Glomerular endothelial cell (primary cell): ENCODE measurements around the gene CCSER1. TPM values are rescaled to one million over a fixed set of nuclear protein-coding genes. Genes with fewer than 3 reads are reported as not detected.
"Not testable (repeated sequence)": the region's sequence is repeated elsewhere in the genome, so short reads cannot be mapped to it uniquely, and the experiment has no call there.

ENCODE experiments used
- DNase-seq: peaks from one replicate; pipeline ENCODE4 v3.0.0-alpha.2; 2011; ENCODE audit warnings: low read depth, low spot score; ENCODE audit errors: extremely low read depth
- total RNA-seq: library from RNA; depleted of rRNA; stranded (reverse); fragments of >200 nt; gene quantifications from 2 replicates; pipeline ENCODE4 v1.2.3, GENCODE V29; 2015

Gene CCSER1
- total RNA-seq, 1 donor from 2014 or later, result 0.35 TPM

GRCh38 chr4:90425893-90426292 lies 298.7 kb downstream of the CCSER1 start:
- DNase-seq, result no peak

GRCh38 chr4:90438522-90438921 lies 311.3 kb downstream of the CCSER1 start:
- no peak for DNase-seq

- DNase-seq, result no peak
These were observed 314.6 kb downstream of the CCSER1 start for GRCh38 chr4:90441770-90442169.

- DNase-seq, result no peak
These were observed 315.4 kb downstream of the CCSER1 start for GRCh38 chr4:90442619-90443018.

GRCh38 chr4:90443231-90443630 lies 316.0 kb downstream of the CCSER1 start:
- no peak for DNase-seq

GRCh38 chr4:90444904-90445303 lies 317.7 kb downstream of the CCSER1 start:
- DNase-seq, result no peak

- DNase-seq, result no peak
These were observed 318.2 kb downstream of the CCSER1 start for GRCh38 chr4:90445380-90445779.

- DNase-seq, result no peak
These were observed 322.4 kb downstream of the CCSER1 start for GRCh38 chr4:90449626-90450025.

GRCh38 chr4:90456891-90457290 lies 329.7 kb downstream of the CCSER1 start:
- DNase-seq, result no peak

- DNase-seq, result no peak
These were observed 330.6 kb downstream of the CCSER1 start for GRCh38 chr4:90457817-90458216.

GRCh38 chr4:90458576-90458975 lies 331.4 kb downstream of the CCSER1 start:
- DNase-seq, result no peak

GRCh38 chr4:90474484-90474883 lies 347.3 kb downstream of the CCSER1 start:
- no peak for DNase-seq

GRCh38 chr4:90476019-90476418 lies 348.8 kb downstream of the CCSER1 start:
- no peak for DNase-seq

- DNase-seq, result no peak
These were observed 349.4 kb downstream of the CCSER1 start for GRCh38 chr4:90476586-90476985.

- not testable (repeated sequence) for DNase-seq
These were observed 357.7 kb downstream of the CCSER1 start for GRCh38 chr4:90484894-90485293.

GRCh38 chr4:90486346-90486745 lies 359.2 kb downstream of the CCSER1 start:
- no peak for DNase-seq

- no peak for DNase-seq
These were observed 368.0 kb downstream of the CCSER1 start for GRCh38 chr4:90495211-90495610.

GRCh38 chr4:90495936-90496335 lies 368.7 kb downstream of the CCSER1 start:
- no peak for DNase-seq

GRCh38 chr4:90498175-90498574 lies 371.0 kb downstream of the CCSER1 start:
- no peak for DNase-seq

GRCh38 chr4:90503677-90504076 lies 376.5 kb downstream of the CCSER1 start:
- DNase-seq, result no peak

- no peak for DNase-seq
These were observed 388.0 kb downstream of the CCSER1 start for GRCh38 chr4:90515191-90515590.

GRCh38 chr4:90528551-90528950 lies 401.4 kb downstream of the CCSER1 start:
- DNase-seq, result no peak

GRCh38 chr4:90536408-90536807 lies 409.2 kb downstream of the CCSER1 start:
- no peak for DNase-seq

- no peak for DNase-seq
These were observed 410.3 kb downstream of the CCSER1 start for GRCh38 chr4:90537491-90537890.
